ENCODE results near the gene GDF3. TPM values are rescaled to one million over a fixed set of nuclear protein-coding genes. Genes with fewer than 3 reads are reported as not detected.

The GDF3 gene
- total RNA-seq, 4 donors from 2014 or later = not detected

DNA sequence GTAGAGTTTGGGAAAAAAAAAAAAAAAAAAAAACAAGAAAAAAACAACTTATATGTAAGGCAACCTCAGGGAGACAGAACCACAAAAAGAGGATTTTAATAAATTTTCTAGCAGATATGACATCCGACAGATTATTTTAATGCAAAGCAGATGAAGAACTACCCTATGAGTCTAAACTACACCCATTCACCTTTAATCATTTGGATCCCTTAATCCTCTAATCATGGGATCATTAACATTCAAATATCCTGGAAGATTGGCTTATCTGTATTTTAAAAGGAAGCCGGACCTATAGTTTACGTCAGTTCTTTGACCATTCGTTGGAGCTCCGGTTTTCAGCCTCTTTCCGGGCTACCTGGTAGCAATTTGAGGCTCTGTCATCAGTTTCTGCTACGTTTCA lies 15.6 kb upstream of the GDF3 start, which contains the start of gene DPPA3:
TSS of gene DPPA3 (plus strand) at position 301 of the 400 bp plus-strand sequence. CDS start 138 bp downstream, outside the sequence.
- WGBS, 2 donors (ENCODE audit: low coverage in 1 of 2) = 74 to 82% methylated on average over 7 of the region's 7 CpGs
- in situ Hi-C loops (cut with MboI; ENCODE audit: low pct_ligation_motif_present in 1 of 4, low pct_unique_long_range_greater_than_20kb in 1 of 4, low sequenced_read_pairs in 3 of 4) = no loop called here
- Histone ChIP-seq H3K36me3 (no peaks in the 10 kb centered on the region), H3K27ac (no peak within 1 kb of the TSS), H3K4me3 (no peak within 1 kb of the TSS), H3K4me1 (no peaks in the 10 kb centered on the region), H3K9me3 (no peaks in the 10 kb centered on the region), H3K27me3 (no peaks in the 10 kb centered on the region)
- TF ChIP-seq CTCF (IDR thresholded peaks at IDR 0.05) (no peak), POLR2A (IDR thresholded peaks at IDR 0.05) (no peak), EP300 (IDR thresholded peaks at IDR 0.05; ENCODE audit: low read depth) (no peak), POLR2AphosphoS5 (IDR thresholded peaks at IDR 0.05) (no peak)
- DNase-seq = no peak
- intact Hi-C loops (cut with DNase I; ENCODE audit: low total_unique reads) = no loop called here

- H3K4me3 ChIP-seq = no peak overlapping the region
- intact Hi-C loops (cut with DNase I; ENCODE audit: low total_unique reads) (no loop called here), in situ Hi-C loops (cut with MboI; ENCODE audit: low pct_ligation_motif_present in 1 of 4, low pct_unique_long_range_greater_than_20kb in 1 of 4, low sequenced_read_pairs in 3 of 4) (no loop called here)
- no peak for TF ChIP-seq CTCF (IDR thresholded peaks at IDR 0.05)
- no peak for TF ChIP-seq POLR2AphosphoS5 (IDR thresholded peaks at IDR 0.05)
- no peak for TF ChIP-seq POLR2A (IDR thresholded peaks at IDR 0.05)
- no peak for TF ChIP-seq EP300 (IDR thresholded peaks at IDR 0.05; ENCODE audit: low read depth)
- 66 to 67% methylated on average over 7 to 8 of the region's 8 CpGs for whole genome bisulfite sequencing, 2 donors (ENCODE audit: low coverage in 1 of 2)
- no peaks in the 10 kb centered on the region for H3K9me3 ChIP-seq
- H3K27ac ChIP-seq = no peak overlapping the region
- H3K36me3 ChIP-seq = no peaks in the 10 kb centered on the region
- H3K4me1 ChIP-seq = no peaks in the 10 kb centered on the region
- DNase-seq = no peak
- H3K27me3 ChIP-seq = no peaks in the 10 kb centered on the region
Measured at GRCh38 chr12:7709969-7710675, 14.5 kb upstream of the GDF3 start.

- Histone ChIP-seq H3K9me3 (no peaks in the 10 kb centered on the region), H3K27me3 (no peaks in the 10 kb centered on the region), H3K27ac (no peak overlapping the region), H3K4me3 (no peak overlapping the region), H3K36me3 (no peaks in the 10 kb centered on the region), H3K4me1 (no peaks in the 10 kb centered on the region)
- in situ Hi-C loops (cut with MboI; ENCODE audit: low pct_ligation_motif_present in 1 of 4, low pct_unique_long_range_greater_than_20kb in 1 of 4, low sequenced_read_pairs in 3 of 4) (no loop called here), intact Hi-C loops (cut with DNase I; ENCODE audit: low total_unique reads) (no loop called here)
- WGBS, 2 donors (ENCODE audit: low coverage in 1 of 2) = 87 to 98% methylated on average over 9 to 29 of the region's 29 CpGs
- DNase-seq = no peak
- TF ChIP-seq CTCF (IDR thresholded peaks at IDR 0.05) (no peak), POLR2AphosphoS5 (IDR thresholded peaks at IDR 0.05) (no peak), EP300 (IDR thresholded peaks at IDR 0.05; ENCODE audit: low read depth) (no peak), POLR2A (IDR thresholded peaks at IDR 0.05) (no peak)
Measured at GRCh38 chr12:7705846-7706245, 10.3 kb upstream of the GDF3 start.

GRCh38 chr12:7695237-7695560 lies 376 bp downstream of the GDF3 start:
- in situ Hi-C loops (cut with MboI; ENCODE audit: low pct_ligation_motif_present in 1 of 4, low pct_unique_long_range_greater_than_20kb in 1 of 4, low sequenced_read_pairs in 3 of 4) = no loop called here
- no peaks in the 10 kb centered on the region for H3K27me3 ChIP-seq
- 54 to 60% methylated on average over 10 of the region's 10 CpGs for WGBS, 2 donors (ENCODE audit: low coverage in 1 of 2)
- intact Hi-C loops (cut with DNase I; ENCODE audit: low total_unique reads) = no loop called here
- no peaks in the 10 kb centered on the region for H3K9me3 ChIP-seq
- H3K27ac ChIP-seq = no peak overlapping the region
- TF ChIP-seq POLR2A (IDR thresholded peaks at IDR 0.05) (no peak), CTCF (IDR thresholded peaks at IDR 0.05) (no peak), EP300 (IDR thresholded peaks at IDR 0.05; ENCODE audit: low read depth) (no peak), POLR2AphosphoS5 (IDR thresholded peaks at IDR 0.05) (no peak)
- no peaks in the 10 kb centered on the region for H3K4me1 ChIP-seq
- DNase-seq = no peak
- no peaks in the 10 kb centered on the region for H3K36me3 ChIP-seq
- H3K4me3 ChIP-seq = no peak overlapping the region

Data from transverse colon (tissue), 4 donors.